ENCODE measurements around the gene BRF1.

Gene BRF1

GRCh38 chr14:105215602-105216001 lies 85.2 kb downstream of the BRF1 start:
- no peak overlapping the region for H3K4me3 ChIP-seq (ENCODE audit: control insufficient read depth, low read depth, low read length)
- TF ChIP-seq CTCF (conservative IDR thresholded peaks at IDR 0.05; ENCODE audit: control insufficient read depth, insufficient read depth, low read depth, low read length), result no peak
- no peak for DNase-seq (ENCODE audit: low read depth)

GRCh38 chr14:105214324-105214915 lies 86.4 kb downstream of the BRF1 start:
- no peak for DNase-seq (ENCODE audit: low read depth)
- H3K4me3 ChIP-seq (ENCODE audit: control insufficient read depth, low read depth, low read length), result no peak overlapping the region
- no peak for TF ChIP-seq CTCF (conservative IDR thresholded peaks at IDR 0.05; ENCODE audit: control insufficient read depth, insufficient read depth, low read depth, low read length)

DNA sequence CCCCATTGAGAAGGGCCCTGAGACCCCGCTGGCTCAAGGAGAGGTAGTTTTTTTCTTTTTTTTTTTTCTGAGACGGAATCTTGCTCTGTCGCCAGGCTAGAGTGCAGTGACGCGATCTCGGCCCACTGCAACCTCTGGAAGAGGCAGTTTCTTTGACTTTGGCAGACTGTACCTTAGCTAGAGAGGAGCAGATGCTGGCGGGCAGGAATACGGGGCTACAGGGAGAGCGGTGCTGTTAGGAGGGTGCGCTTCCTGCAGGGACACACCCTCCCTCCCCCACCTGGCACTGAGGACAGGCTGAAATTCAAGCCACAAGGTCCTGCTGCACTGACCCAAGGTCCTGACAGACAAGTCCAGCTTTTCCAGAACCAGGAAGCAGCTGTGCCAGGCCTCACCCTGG lies 87.4 kb downstream of the BRF1 start:
- TF ChIP-seq CTCF (conservative IDR thresholded peaks at IDR 0.05; ENCODE audit: control insufficient read depth, insufficient read depth, low read depth, low read length), result no peak
- H3K4me3 ChIP-seq (ENCODE audit: control insufficient read depth, low read depth, low read length), result no peak overlapping the region
- no peak for DNase-seq (ENCODE audit: low read depth)

DNA sequence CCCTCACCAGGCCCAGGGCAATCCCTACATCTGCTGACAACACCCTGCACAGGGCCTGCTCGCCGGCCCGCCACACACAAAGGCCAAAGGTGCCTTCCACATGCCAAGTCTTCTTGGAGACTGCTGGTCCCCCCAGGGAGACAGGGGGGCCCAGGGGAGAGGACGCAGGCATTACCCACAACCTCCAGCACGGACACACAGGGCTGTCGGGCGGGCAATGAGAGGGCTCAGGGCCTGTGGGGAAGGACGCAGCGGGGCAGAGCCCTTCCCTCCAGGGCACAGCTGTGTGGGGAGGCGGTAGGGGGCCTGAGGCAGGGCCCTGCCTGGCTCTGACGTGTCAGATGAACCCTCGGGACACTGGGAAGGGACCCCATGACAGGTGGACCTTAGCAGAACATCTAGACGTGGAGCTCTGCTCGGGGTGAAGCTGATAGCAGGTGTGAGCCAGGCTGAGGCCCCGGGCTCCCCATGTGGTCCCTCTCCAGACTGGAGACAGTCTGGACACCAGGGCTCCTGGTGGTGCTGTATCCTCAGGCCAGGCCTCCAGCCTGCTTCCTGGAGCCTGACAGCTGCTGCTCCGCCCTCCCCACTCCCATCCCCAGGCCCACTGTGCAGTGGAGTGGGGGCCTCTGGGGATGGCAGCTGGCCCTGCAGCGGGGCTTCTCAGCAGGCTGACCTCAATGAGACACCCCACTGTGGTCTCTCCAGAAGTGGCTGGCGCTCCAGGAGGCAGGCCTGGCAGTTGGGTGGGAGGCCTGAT lies 88.1 kb downstream of the BRF1 start:
- no peak for DNase-seq (ENCODE audit: low read depth)
- H3K4me3 ChIP-seq (ENCODE audit: control insufficient read depth, low read depth, low read length), result no peak overlapping the region
- TF ChIP-seq CTCF (conservative IDR thresholded peaks at IDR 0.05; ENCODE audit: control insufficient read depth, insufficient read depth, low read depth, low read length), result no peak

- DNase-seq (ENCODE audit: low read depth), result no peak
- no peak for TF ChIP-seq CTCF (conservative IDR thresholded peaks at IDR 0.05; ENCODE audit: control insufficient read depth, insufficient read depth, low read depth, low read length)
- no peak overlapping the region for H3K4me3 ChIP-seq (ENCODE audit: control insufficient read depth, low read depth, low read length)
Observed at GRCh38 chr14:105211758-105212089, 89.1 kb downstream of the BRF1 start.

- no peak for DNase-seq (ENCODE audit: low read depth)
- TF ChIP-seq CTCF (conservative IDR thresholded peaks at IDR 0.05; ENCODE audit: control insufficient read depth, insufficient read depth, low read depth, low read length), result no peak
Observed at GRCh38 chr14:105211086-105211757, 89.6 kb downstream of the BRF1 start.

More at GRCh38 chr14:105211086-105211757, 89.6 kb downstream of the BRF1 start:
- no peak overlapping the region for H3K4me3 ChIP-seq (ENCODE audit: control insufficient read depth, low read depth, low read length)

All from fibroblast of mammary gland (primary cell).